ENCODE measurements around the gene PRPF40A. TPM values are rescaled to one million over a fixed set of nuclear protein-coding genes. Genes with fewer than 3 reads are reported as not detected.

PRPF40A gene
- total and polyA plus RNA-seq, 9 of the 15 experiments (the other 6 are each of a cell fraction or from before 2014, with no cell fraction given), result 168 to 304 (median 264) TPM

DNA sequence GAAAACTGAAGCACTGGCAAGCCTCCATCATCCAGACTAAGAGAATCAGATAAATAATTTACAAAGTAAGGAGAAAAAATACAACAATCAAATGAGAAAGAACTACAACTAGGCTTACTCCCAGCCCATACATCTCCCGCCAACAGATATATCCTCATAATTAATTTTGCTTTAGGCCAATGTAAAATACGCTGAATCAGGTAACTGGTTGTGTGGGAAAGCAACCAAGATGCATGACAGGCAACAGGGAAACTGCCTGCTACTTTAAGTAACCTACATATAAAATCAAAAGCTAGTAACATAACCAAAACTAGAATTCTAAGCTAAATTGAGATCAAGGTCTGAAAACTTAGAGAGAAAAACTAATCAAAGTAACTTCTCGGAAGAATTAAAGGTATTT, 21.5 kb downstream of the PRPF40A start (continued):
- no peak for TF ChIP-seq ZNF407 (IDR thresholded peaks at IDR 0.05; ENCODE audit: low read depth)
- no peak for TF ChIP-seq CHD2 (IDR thresholded peaks at IDR 0.05; ENCODE audit: low read depth, low read length)
- no peak for TF ChIP-seq SMAD1 (IDR thresholded peaks at IDR 0.05; ENCODE audit: low read depth, low read length, partially characterized antibody)
- TF ChIP-seq ZNF717 (CRISPR knock-in tag; IDR thresholded peaks at IDR 0.05), result no peak
